Gastrocnemius medialis (tissue), 4 donors: Measurements from ENCODE around the gene CMIP.

Experiments
- CTCF ChIP-seq, 5 experiments: fragments of 450-650 bp in 3 of 5; fragments of 200-600 bp in 2 of 5; sonication (generic) in 2 of 5; IDR thresholded peaks in 4 of 5; conservative IDR thresholded peaks in 1 of 5; 1 replicate in 4 of 5; 2 replicates in 1 of 5; pipeline ENCODE4 v1.5.1; 2016 to 2019; ENCODE audit warnings: antibody characterized with exemption in 5 of 5, mild to moderate bottlenecking in 3 of 5, moderate library complexity in 3 of 5
- POLR2A ChIP-seq, 2 donors: fragments of 450-650 bp; IDR thresholded peaks; one replicate each; pipeline ENCODE4 v1.6.1; 2017; ENCODE audit warnings: antibody characterized with exemption in 2 of 2, mild to moderate bottlenecking in 2 of 2, moderate library complexity in 2 of 2

- TF ChIP-seq CTCF (IDR thresholded peaks at IDR 0.05 in 4 of 5, conservative IDR thresholded peaks at IDR 0.05 in 1 of 5) (no peak), POLR2A (IDR thresholded peaks at IDR 0.05) (no peak)
These were observed 142.5 kb downstream of the CMIP start for GRCh38 chr16:81586977-81587625.
